Measurements from ENCODE around the gene NHLRC2.

The NHLRC2 gene

GRCh38 chr10:113945075-113945686 lies 90.7 kb downstream of the NHLRC2 start:
- DNase-seq, result no peak

- DNase-seq, result no peak
Observed at GRCh38 chr10:113945687-113946085, 91.2 kb downstream of the NHLRC2 start.

GRCh38 chr10:113947184-113948041 lies 93.0 kb downstream of the NHLRC2 start:
- no peak for DNase-seq

- DNase-seq, result no peak
Observed at GRCh38 chr10:113948048-113948447, 93.6 kb downstream of the NHLRC2 start.

GRCh38 chr10:113950268-113950667 lies 95.8 kb downstream of the NHLRC2 start:
- DNase-seq, result no peak

- DNase-seq, result no peak
Observed at GRCh38 chr10:113953505-113954272, 99.2 kb downstream of the NHLRC2 start.

GRCh38 chr10:113954409-113954808 lies 99.9 kb downstream of the NHLRC2 start:
- DNase-seq, result no peak

- DNase-seq, result no peak
Observed at GRCh38 chr10:113957013-113957412, 102.6 kb downstream of the NHLRC2 start.

GRCh38 chr10:113958631-113959382 lies 104.3 kb downstream of the NHLRC2 start:
- DNase-seq, result peak; percentile 16 to 20

GRCh38 chr10:113959383-113959760 lies 104.9 kb downstream of the NHLRC2 start:
- DNase-seq, result peak in 1 of 2 experiments; percentile 17

- DNase-seq, result peak; percentile 47 to 55
Observed at GRCh38 chr10:113960617-113961181, 106.2 kb downstream of the NHLRC2 start.

- peak; percentile 7 to 21 for DNase-seq
Observed at GRCh38 chr10:113961182-113962031, 106.9 kb downstream of the NHLRC2 start.

GRCh38 chr10:113965077-113965476 lies 110.6 kb downstream of the NHLRC2 start:
- no peak for DNase-seq

GRCh38 chr10:113965683-113966082 lies 111.2 kb downstream of the NHLRC2 start:
- no peak for DNase-seq

All from NCI-H187 (cell line).